Bronchial epithelial cell (primary cell): Measurements from ENCODE around the gene DCP1B. TPM values are rescaled to one million over a fixed set of nuclear protein-coding genes. Genes with fewer than 3 reads are reported as not detected.

Experiments used
- DNase-seq: peaks from one replicate; pipeline ENCODE4 v3.0.0-alpha.2; 2010; ENCODE audit warnings: low read depth
- FAIRE-seq: peaks from 2 replicates; lab custom pipeline; 2011; peaks lifted over from hg19 to GRCh38; lab: Jason Lieb, UNC
- H3K27me3 ChIP-seq: 2 replicates; pipeline ENCODE4 v1.5.1; 2011; ENCODE audit warnings: low read length; ENCODE audit not compliant: control insufficient read depth, insufficient read depth
- H3K36me3 ChIP-seq: 2 replicates; pipeline ENCODE4 v1.5.1; 2011; ENCODE audit warnings: low read length; ENCODE audit not compliant: control insufficient read depth, insufficient read depth
- H3K4me3 ChIP-seq: 2 replicates; pipeline ENCODE4 v1.5.1; 2011; ENCODE audit warnings: mild to moderate bottlenecking, low read depth, low read length, control low read depth
- total RNA-seq: library from RNA; depleted of rRNA; stranded (reverse); fragments of >200 nt; gene quantifications from 2 replicates; pipeline ENCODE4 v1.2.1, GENCODE V29; 2014
- TF ChIP-seq, protein P1 (sequence below): IDR thresholded peaks from 2 replicates; pipeline ENCODE4 v1.5.1; 2011; ENCODE audit warnings: mild to moderate bottlenecking, moderate library complexity, low read length, control low read depth, inconsistent platforms; ENCODE audit not compliant: insufficient read depth, severe bottlenecking

The DCP1B gene
- total RNA-seq, 1 donor from 2014 or later, result 1.3 TPM

- no peaks in the 10 kb centered on the region for H3K27me3 ChIP-seq
- no peaks in the 10 kb centered on the region for H3K36me3 ChIP-seq
- no peak overlapping the region for H3K4me3 ChIP-seq
- DNase-seq, result no peak
- TF ChIP-seq, protein P1, sequence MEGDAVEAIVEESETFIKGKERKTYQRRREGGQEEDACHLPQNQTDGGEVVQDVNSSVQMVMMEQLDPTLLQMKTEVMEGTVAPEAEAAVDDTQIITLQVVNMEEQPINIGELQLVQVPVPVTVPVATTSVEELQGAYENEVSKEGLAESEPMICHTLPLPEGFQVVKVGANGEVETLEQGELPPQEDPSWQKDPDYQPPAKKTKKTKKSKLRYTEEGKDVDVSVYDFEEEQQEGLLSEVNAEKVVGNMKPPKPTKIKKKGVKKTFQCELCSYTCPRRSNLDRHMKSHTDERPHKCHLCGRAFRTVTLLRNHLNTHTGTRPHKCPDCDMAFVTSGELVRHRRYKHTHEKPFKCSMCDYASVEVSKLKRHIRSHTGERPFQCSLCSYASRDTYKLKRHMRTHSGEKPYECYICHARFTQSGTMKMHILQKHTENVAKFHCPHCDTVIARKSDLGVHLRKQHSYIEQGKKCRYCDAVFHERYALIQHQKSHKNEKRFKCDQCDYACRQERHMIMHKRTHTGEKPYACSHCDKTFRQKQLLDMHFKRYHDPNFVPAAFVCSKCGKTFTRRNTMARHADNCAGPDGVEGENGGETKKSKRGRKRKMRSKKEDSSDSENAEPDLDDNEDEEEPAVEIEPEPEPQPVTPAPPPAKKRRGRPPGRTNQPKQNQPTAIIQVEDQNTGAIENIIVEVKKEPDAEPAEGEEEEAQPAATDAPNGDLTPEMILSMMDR, result no peak
- no peak for FAIRE-seq
These were observed 72.6 kb downstream of the DCP1B start for GRCh38 chr12:1931642-1932041.

DNA sequence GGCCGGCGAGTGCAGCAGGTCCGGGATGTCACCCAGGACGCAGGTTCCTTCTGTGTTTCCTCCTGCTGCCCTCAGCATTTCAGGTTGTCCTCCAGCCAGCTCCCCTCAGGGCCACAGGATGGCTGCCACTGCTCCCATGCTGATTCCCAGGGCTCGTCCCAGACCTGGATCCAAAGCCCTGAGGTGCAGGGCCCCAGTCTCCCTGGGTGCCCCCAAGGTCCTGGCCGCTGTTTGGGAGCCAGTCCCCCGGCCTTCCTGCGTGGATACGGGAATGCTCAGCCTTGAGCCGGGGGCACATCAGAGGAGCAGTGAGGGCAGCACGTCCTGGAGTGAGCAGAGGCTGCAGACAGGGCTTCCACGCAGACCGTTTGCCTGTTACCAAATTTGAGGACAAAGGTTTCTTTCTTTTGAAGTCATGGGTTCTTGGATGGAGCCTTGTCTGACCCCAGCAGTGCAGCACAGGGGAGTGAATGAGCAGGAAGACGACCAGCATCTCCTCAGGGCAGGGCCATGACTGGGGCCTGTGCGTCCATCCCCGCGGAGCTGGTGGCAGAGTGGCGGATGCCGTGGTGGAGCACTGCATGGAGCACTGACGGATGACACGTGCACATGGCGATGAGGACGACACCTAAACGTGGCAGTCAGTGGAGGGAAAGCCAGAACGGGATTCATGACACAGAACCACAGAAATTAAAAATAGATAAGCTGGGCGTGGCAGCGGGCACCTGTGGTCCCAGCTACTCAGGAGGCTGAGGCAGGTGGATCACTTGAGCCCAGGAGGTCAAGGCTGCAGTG, 73.3 kb downstream of the DCP1B start:
- H3K4me3 ChIP-seq, result no peak overlapping the region
- no peaks in the 10 kb centered on the region for H3K27me3 ChIP-seq
- TF ChIP-seq, protein P1, result no peak
- H3K36me3 ChIP-seq, result no peaks in the 10 kb centered on the region
- DNase-seq, result no peak
- FAIRE-seq, result no peak

DNA sequence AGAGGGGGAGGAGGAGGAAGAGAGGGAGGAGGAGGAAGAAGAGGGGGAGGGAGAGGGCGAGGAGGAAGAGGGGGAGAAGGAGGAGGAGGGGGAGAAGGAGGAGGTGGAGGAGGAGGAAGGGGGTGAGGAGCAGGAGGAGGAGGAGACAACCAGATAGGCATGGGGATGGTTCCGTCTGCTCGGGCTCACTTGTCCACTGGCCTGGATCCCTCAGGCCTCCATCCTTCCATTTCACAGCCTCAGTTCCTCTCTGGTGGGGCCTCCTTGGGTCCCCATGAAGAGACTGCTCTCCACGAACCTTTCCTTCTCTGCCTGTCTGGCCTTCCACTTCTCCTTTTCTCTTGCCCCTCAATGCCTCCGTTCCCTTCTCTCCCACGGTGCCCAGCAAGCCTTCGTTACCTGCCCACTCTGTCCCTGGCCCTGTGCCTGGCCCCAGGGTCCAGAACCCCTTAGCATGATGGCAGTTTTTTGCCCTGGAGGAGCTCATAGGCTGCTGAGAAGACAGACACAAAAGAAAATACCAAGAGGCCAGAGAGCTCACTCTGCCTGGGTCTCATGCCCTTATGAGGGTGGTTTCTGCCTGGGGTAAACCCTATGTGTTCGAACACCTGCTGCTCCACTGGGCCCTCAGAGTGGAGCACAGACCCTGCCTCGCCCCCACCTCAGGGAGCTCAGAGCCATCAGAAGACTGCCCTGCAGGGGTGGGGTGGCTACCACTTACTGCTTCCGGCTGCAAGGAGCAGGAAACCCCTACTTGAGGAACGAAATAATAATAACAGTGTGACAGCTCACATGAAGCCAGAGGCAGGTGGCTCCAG, 74.1 kb downstream of the DCP1B start:
- Histone ChIP-seq H3K36me3 (no peaks in the 10 kb centered on the region), H3K27me3 (no peaks in the 10 kb centered on the region), H3K4me3 (no peak overlapping the region)
- TF ChIP-seq, protein P1, result no peak
- FAIRE-seq (no peak), DNase-seq (no peak)

DNA sequence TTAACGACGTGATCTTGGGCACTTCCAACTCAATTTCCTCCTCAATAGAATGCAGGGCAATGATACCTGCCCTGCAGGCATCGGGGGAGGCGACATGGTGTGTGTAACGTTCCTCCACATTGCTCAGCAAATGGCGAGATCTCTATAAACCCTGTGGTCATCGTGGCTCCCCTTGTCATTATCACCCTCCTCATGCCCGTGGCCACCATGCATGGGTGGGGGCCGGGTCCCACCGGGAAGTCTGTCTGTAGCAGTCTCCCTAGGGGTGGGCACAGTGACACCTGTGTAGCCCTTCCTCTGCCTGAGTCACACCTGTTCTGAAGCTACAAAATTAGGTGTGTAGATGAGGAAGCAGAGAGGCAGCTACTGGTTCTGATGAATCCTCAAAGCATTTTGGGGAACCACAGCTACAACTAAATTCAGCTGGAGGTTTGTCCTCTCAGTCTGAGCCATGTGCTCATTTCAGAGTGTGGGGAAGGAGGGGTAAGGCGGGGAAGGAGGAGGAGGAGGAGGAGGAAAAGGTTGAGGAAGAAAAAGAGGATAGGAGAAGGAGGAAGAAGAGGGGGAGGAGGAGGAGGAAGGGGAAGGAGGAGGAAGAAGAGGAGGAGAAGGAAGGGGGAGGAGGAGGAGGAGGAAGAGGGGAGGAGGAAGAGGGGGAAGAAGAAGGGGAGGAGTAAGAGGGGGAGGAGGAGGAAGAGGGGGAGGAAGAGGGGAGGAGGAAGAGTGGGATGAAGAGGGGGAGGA, 74.8 kb downstream of the DCP1B start:
- TF ChIP-seq, protein P1, result no peak
- FAIRE-seq (no peak), DNase-seq (no peak)
- H3K4me3 ChIP-seq, result no peak overlapping the region
- no peaks in the 10 kb centered on the region for H3K36me3 ChIP-seq
- H3K27me3 ChIP-seq, result no peaks in the 10 kb centered on the region

- no peak for FAIRE-seq
- Histone ChIP-seq H3K36me3 (no peaks in the 10 kb centered on the region), H3K4me3 (no peak overlapping the region), H3K27me3 (no peaks in the 10 kb centered on the region)
- TF ChIP-seq, protein P1, result no peak
- DNase-seq, result no peak
These were observed 75.7 kb downstream of the DCP1B start for GRCh38 chr12:1928439-1929121.
